ENCODE results near the gene INSYN2B. TPM values are rescaled to one million over a fixed set of nuclear protein-coding genes. Genes with fewer than 3 reads are reported as not detected.

Gene INSYN2B
- total and polyA plus RNA-seq, 2 of the 8 experiments (the other 6 are each of a cell fraction or from before 2014, with no cell fraction given): not detected

GRCh38 chr5:169950333-169950732 is 30.0 kb downstream of the INSYN2B start:
- H2AFZ ChIP-seq (ENCODE audit: low read length): no peak overlapping the region
- no peak overlapping the region for H2BK15ac ChIP-seq (ENCODE audit: low read length)
- no peaks in the 10 kb centered on the region for H3K79me1 ChIP-seq (ENCODE audit: low read depth, low read length)
- no peak overlapping the region for H3K9ac ChIP-seq (replicated peaks in 1 of 4; ENCODE audit: extremely low read depth in 1 of 4, low read depth in 3 of 4, low read length in 3 of 4)
- no peak overlapping the region for H3K4me2 ChIP-seq (ENCODE audit: insufficient read depth in 1 of 2, low read depth in 2 of 2, low read length in 2 of 2)
- no peaks in the 10 kb centered on the region for H3K36me3 ChIP-seq (ENCODE audit: control insufficient read depth in 2 of 4, insufficient read depth in 4 of 4, low read length in 3 of 4)
- H3K23me2 ChIP-seq (ENCODE audit: low read depth, low read length): no peaks in the 10 kb centered on the region; the same call in 1 of the 2 replicates
- no peak overlapping the region for H4K91ac ChIP-seq (replicated peaks; ENCODE audit: insufficient read length, low read length)
- H4K20me1 ChIP-seq (replicated peaks in 1 of 2; ENCODE audit: control insufficient read depth in 1 of 2, insufficient read depth in 2 of 2, low read length in 2 of 2): no peaks in the 10 kb centered on the region
- no peak overlapping the region for H3K4me3 ChIP-seq (ENCODE audit: extremely low read depth in 1 of 4, insufficient read depth in 2 of 4, low read depth in 3 of 4, low read length in 4 of 4)
- no peaks in the 10 kb centered on the region for H3K27me3 ChIP-seq (replicated peaks in 1 of 4; ENCODE audit: control insufficient read depth in 3 of 4, extremely low read depth in 1 of 4, insufficient read depth in 3 of 4, low read length in 3 of 4)
- H3K27ac ChIP-seq (ENCODE audit: low read depth, low read length): no peak overlapping the region
- no peak overlapping the region for H3K4ac ChIP-seq (replicated peaks; ENCODE audit: insufficient read length, low read depth, low read length)
- no peaks in the 10 kb centered on the region for H3K79me2 ChIP-seq (ENCODE audit: control insufficient read depth in 1 of 2, insufficient read depth in 2 of 2, low read length in 2 of 2)
- H3K9me3 ChIP-seq (ENCODE audit: insufficient read depth in 2 of 2, low read depth in 1 of 2, low read length in 1 of 2): no peaks in the 10 kb centered on the region
- no peak overlapping the region for H2AK5ac ChIP-seq (ENCODE audit: low read depth, low read length)
- no peak overlapping the region for H3K56ac ChIP-seq (replicated peaks; ENCODE audit: insufficient read length, low read depth, low read length)
- H2BK5ac ChIP-seq (ENCODE audit: low read depth, low read length): no peak overlapping the region
- H2BK20ac ChIP-seq (ENCODE audit: low read length): no peak overlapping the region
- no peak overlapping the region for H4K8ac ChIP-seq (ENCODE audit: extremely low read depth, insufficient read depth, low read length)
- WGBS, 2 experiments (ENCODE audit: extremely low coverage in 1 of 2, insufficient coverage in 1 of 2, insufficient read length in 1 of 2, insufficient replicate concordance in 2 of 2, low coverage in 1 of 2, low lambda C conversion rate in 2 of 2, missing lambda C conversion rate in 1 of 2): 84% methylated on average over 2 of the region's 2 CpGs; no CpG with 5 or more reads in 1 of the 2 experiments
- no peak overlapping the region for H3K14ac ChIP-seq (ENCODE audit: insufficient read length)
- CTCF ChIA-PET (ENCODE audit: partially characterized antibody): interaction anchor here (0.6 kb wide), 1 partner anchor 30 kb away, joined by 3 read pairs; the partner anchor contains the start of gene INSYN2B
- H3K4me1 ChIP-seq (replicated peaks in 1 of 4; ENCODE audit: control insufficient read depth in 3 of 4, insufficient read depth in 4 of 4, low read length in 3 of 4): peaks cover 5 to 6% (median 5%) of the 10 kb centered on the region in 4 experiments; a peak in 6 of 7 replicates
- H3K23ac ChIP-seq (ENCODE audit: insufficient read length): no peak overlapping the region
- DNase-seq (ENCODE audit: low read depth in 1 of 2, low spot score in 2 of 2): no peak
- H2BK120ac ChIP-seq (replicated peaks; ENCODE audit: low read depth, low read length): no peak overlapping the region
- no peak overlapping the region for H2BK12ac ChIP-seq (ENCODE audit: low read depth, low read length)
- POLR2A ChIA-PET (ENCODE audit: partially characterized antibody): no interaction called here
- H4K5ac ChIP-seq (ENCODE audit: insufficient read length, low read depth, low read length): no peak overlapping the region
- TF ChIP-seq RXRA (IDR thresholded peaks at IDR 0.05; ENCODE audit: insufficient read depth, low read depth, low read length) (no peak), NANOG (IDR thresholded peaks at IDR 0.05; ENCODE audit: insufficient read depth, low read depth, low read length, poor library complexity, severe bottlenecking) (no peak), KDM5A (IDR thresholded peaks at IDR 0.05; ENCODE audit: low read length) (no peak), TBP (IDR thresholded peaks at IDR 0.05; ENCODE audit: low read depth, low read length) (no peak), RNF2 (IDR thresholded peaks at IDR 0.05; ENCODE audit: borderline replicate concordance, low read depth, low read length, missing control alignments, poor library complexity, severe bottlenecking) (no peak), KDM1A (IDR thresholded peaks at IDR 0.05; ENCODE audit: borderline replicate concordance, low read length) (no peak), GTF2F1 (IDR thresholded peaks at IDR 0.05; ENCODE audit: borderline replicate concordance, low read depth, low read length) (no peak), MAFK (IDR thresholded peaks at IDR 0.05; ENCODE audit: low read depth, low read length) (no peak), RBBP5 (IDR thresholded peaks at IDR 0.05; ENCODE audit: borderline replicate concordance, low read depth, low read length) (no peak), ZNF274 (IDR thresholded peaks at IDR 0.05; ENCODE audit: borderline replicate concordance, extremely low read depth, low read length) (no peak)
- FAIRE-seq: no peak
- H3K18ac ChIP-seq (ENCODE audit: extremely low read depth, low read length): no peak overlapping the region
